ENCODE data around the gene COX5A. TPM values are rescaled to one million over a fixed set of nuclear protein-coding genes. Genes with fewer than 3 reads are reported as not detected.
A peak's percentile ranks its signal among the peaks of the same experiment; 100 is the strongest.

COX5A gene
- total RNA-seq, 2 experiments from 2014 or later: 168 to 391 TPM

GRCh38 chr15:74956648-74957475 lies 19.0 kb upstream of the COX5A start, which contains the start of gene RPP25:
RPP25 (minus strand) TSS chr15:74956772; CDS start chr15:74956583, 189 bp downstream.
- Histone ChIP-seq H3K4me2 (ENCODE audit: low read length) (peak within 1 kb of the TSS; percentile 89), H3K9me3 (ENCODE audit: low read length) (no peaks in the 10 kb centered on the region), H2AFZ (ENCODE audit: low read length) (peak within 1 kb of the TSS; percentile 74), H3K79me2 (ENCODE audit: insufficient read depth, low read depth, low read length) (no peaks in the 10 kb centered on the region), H3K9me2 (ENCODE audit: insufficient read depth, low read length) (no peaks in the 10 kb centered on the region), H3K4me1 (ENCODE audit: insufficient read depth, low read length, poor library complexity, severe bottlenecking) (peaks cover 60% of the 10 kb centered on the region), H3K36me3 (ENCODE audit: insufficient read depth, low read length) (no peaks in the 10 kb centered on the region), H4K20me1 (ENCODE audit: insufficient read depth, low read length) (no peaks in the 10 kb centered on the region), H3K27ac (ENCODE audit: low read depth, low read length, poor library complexity, severe bottlenecking) (no peak within 1 kb of the TSS), H3K4me3 (ENCODE audit: low read depth, low read length, poor library complexity, severe bottlenecking) (peak within 1 kb of the TSS; percentile 65)
- intact Hi-C loops (cut with micrococcal nuclease; ENCODE audit: unreplicated experiment): loop anchor here (5.0 kb wide), 1 partner anchor 245 kb away; the partner anchor contains the start of gene C15orf39
- ChIA-PET POLR2A (interaction anchor here (0.5 to 0.7 kb wide), 3 partner anchors 89 to 551 kb away, joined by 3 to 4 read pairs (median 3); no protein-coding TSS in a partner anchor), CTCF (ENCODE audit: unreplicated experiment) (interaction anchor here (0.7 kb wide), 1 partner anchor 259 kb away, joined by 3 read pairs; no protein-coding TSS in a partner anchor)
- peak; percentile 80 for DNase-seq (ENCODE audit: low spot score)
- no peak for TF ChIP-seq CTCF (conservative IDR thresholded peaks at IDR 0.05; ENCODE audit: low read length)
- TF ChIP-seq EZH2phosphoT487 (IDR thresholded peaks at IDR 0.05; ENCODE audit: borderline replicate concordance, low read depth, low read length): no peak
- BruUV-seq (replicated peaks): no TSS peak

GRCh38 chr15:74955796-74956647 lies 18.1 kb upstream of the COX5A start:
- Histone ChIP-seq H3K36me3 (ENCODE audit: insufficient read depth, low read length) (no peaks in the 10 kb centered on the region), H3K9me3 (ENCODE audit: low read length) (no peaks in the 10 kb centered on the region), H3K27ac (ENCODE audit: low read depth, low read length, poor library complexity, severe bottlenecking) (no peak overlapping the region), H3K4me3 (ENCODE audit: low read depth, low read length, poor library complexity, severe bottlenecking) (peak overlapping the region; percentile 65), H3K4me1 (ENCODE audit: insufficient read depth, low read length, poor library complexity, severe bottlenecking) (peaks cover 53% of the 10 kb centered on the region), H2AFZ (ENCODE audit: low read length) (peak overlapping the region; percentile 74), H4K20me1 (ENCODE audit: insufficient read depth, low read length) (no peaks in the 10 kb centered on the region), H3K79me2 (ENCODE audit: insufficient read depth, low read depth, low read length) (no peaks in the 10 kb centered on the region), H3K9me2 (ENCODE audit: insufficient read depth, low read length) (no peaks in the 10 kb centered on the region), H3K4me2 (ENCODE audit: low read length) (peak overlapping the region; percentile 89)
- DNase-seq (ENCODE audit: low spot score): peak; percentile 30
- CTCF ChIA-PET (ENCODE audit: unreplicated experiment): no interaction called here
- POLR2A ChIA-PET: interaction anchor here (0.5 kb wide), 1 partner anchor 131 kb away, joined by 3 read pairs; no protein-coding TSS in a partner anchor
- no TSS peak for BruUV-seq (replicated peaks)
- intact Hi-C loops (cut with micrococcal nuclease; ENCODE audit: unreplicated experiment): loop anchor here (5.0 kb wide), 1 partner anchor 246 kb away; the partner anchor contains the start of gene C15orf39
- TF ChIP-seq EZH2phosphoT487 (IDR thresholded peaks at IDR 0.05; ENCODE audit: borderline replicate concordance, low read depth, low read length) (no peak), CTCF (conservative IDR thresholded peaks at IDR 0.05; ENCODE audit: low read length) (peak; percentile 45)
